Measurements from ENCODE around the gene AMPH.
"Not testable (repeated sequence)": the region's sequence is repeated elsewhere in the genome, so short reads cannot be mapped to it uniquely, and the experiment has no call there.

AMPH gene

DNA sequence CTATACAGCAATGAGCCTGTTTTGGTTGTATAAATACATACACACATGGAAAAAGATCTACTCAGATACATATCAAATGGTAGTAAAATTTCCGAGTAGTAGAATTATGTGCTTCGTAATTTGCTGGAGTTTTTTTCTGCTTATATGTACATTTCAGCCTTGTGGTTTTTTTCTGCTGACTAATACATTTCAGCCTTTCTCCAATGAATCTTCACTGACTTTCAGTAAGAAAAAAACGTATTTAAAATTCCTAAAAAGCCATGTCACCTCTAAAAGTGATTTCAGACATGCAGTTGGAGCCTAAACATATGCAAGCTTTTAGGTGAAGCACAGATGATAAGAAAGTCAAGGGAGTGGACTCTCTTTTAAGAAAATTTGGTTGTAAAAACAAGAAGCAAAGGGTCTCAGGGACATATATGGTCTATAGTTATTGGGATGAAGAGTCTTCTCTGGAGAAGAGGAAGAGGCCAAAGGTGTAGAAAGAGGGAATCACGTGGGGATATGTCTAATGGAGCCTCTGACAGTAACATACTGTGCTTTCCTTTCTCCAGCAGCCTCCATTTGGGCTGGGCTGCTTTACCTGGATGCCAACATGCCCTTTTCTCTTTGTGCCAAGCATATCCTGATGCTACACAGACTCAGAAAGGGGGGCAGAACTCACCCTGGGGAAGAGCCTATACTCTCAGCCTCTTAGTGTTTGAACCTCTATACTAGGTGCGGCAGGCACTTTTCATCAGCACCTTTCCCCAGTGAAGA, 2.4 kb downstream of the AMPH start:
- DNase-seq (ENCODE audit: low read depth in 2 of 2), result peak; percentile 87 to 89

DNA sequence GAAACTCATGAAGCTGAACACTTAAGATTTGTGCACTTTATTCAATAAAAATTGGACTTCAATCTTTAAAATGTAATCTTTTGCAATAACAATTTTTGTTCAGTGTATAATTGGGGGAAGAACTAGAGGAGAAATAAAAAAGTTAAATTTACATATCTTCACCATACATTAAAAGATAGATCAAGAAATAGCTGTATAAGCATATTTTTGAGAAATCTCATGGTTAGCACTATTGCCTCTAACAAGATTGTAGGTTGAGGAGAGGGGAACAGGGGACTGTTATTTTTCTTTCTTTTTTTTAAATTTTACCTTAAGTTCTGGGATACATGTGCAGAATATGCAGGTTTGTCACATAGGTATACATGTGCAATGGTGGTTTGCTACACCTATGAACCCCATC, 5.3 kb downstream of the AMPH start:
- no peak for DNase-seq (ENCODE audit: low read depth in 2 of 2)

GRCh38 chr7:38615665-38616064, 15.5 kb downstream of the AMPH start:
- DNase-seq (ENCODE audit: low read depth in 2 of 2), result no peak

DNA sequence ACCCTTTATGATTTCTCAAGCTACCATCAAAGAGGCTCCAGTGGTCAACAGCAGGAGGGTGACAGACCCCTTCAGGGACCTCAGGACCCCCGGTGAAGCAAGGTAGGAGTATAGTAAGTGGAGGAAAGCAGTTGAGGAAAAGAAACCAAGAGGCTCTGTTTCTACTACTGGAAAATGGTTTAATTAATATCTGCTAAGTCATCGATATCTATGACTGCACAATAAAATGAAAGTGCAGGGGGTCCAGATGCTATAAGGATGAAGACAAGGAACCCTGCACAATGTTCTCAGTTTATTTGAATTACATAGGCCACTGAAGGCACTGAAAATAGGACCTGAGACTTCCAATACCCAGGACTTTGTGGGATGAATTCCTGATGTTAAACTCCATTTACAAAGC, 23.7 kb downstream of the AMPH start:
- DNase-seq (ENCODE audit: low read depth in 2 of 2), result no peak

GRCh38 chr7:38600741-38601140, 30.4 kb downstream of the AMPH start:
- DNase-seq (ENCODE audit: low read depth in 2 of 2), result no peak

DNA sequence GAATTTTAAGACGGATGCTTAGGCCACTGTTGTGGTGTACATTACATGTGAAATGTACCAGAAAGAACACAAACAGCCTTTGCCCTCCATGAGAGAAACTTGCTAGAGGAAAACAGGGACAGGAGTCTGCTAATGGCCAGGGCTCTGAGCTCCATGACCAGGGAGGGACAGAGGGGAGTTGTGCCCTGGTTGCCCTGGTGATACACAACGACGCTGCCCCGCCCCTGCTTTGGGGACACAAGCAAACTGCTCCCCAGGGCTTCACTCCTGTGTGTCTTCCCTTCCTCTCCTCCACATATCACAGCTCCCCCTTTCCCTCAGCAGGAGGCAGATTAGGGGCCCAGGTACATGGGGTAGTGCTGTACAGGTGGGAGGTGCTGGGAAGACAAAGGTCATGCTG, 36.2 kb downstream of the AMPH start:
- no peak for DNase-seq (ENCODE audit: low read depth in 2 of 2)

- no peak for DNase-seq (ENCODE audit: low read depth in 2 of 2)
These were observed 38.4 kb downstream of the AMPH start for GRCh38 chr7:38592737-38593288.

- DNase-seq (ENCODE audit: low read depth in 2 of 2), result no peak
These were observed 45.4 kb downstream of the AMPH start for GRCh38 chr7:38585572-38586354.

DNA sequence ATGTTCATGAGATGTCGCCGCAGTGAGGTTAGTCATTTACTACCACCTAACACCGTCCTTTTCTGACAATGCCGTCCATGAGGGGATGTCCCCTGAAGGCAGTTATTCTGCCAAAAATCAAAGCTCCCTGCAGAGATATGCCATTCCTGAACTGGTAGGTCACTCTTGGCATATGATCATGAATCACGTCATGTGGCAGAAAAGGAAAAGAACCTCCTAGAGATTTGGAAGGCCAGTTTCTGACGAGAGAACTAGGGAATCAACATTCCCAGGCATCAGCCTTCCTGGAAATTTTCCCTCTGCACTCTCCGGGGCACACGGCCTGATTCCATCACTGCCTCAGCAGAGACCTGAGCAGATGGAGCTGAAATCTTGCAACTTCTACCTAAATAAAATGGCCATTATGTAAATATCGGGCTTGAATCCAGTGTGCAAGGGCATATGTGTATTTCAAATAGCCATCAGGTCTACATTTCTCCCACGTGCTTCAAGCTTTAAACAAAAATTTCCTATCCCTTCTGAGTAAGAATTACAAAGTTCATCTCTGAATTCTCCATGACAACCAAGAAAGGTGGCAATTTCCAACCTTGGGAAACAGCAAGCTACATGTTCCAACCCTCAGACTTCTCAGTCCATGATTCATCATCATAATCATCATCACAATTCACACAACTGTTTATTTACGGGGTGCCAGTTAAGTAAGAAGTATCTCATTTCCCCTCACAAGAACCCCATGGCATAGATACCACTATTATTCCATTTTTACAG, 46.5 kb downstream of the AMPH start:
- DNase-seq (ENCODE audit: low read depth in 2 of 2), result peak; percentile 49 to 58

DNA sequence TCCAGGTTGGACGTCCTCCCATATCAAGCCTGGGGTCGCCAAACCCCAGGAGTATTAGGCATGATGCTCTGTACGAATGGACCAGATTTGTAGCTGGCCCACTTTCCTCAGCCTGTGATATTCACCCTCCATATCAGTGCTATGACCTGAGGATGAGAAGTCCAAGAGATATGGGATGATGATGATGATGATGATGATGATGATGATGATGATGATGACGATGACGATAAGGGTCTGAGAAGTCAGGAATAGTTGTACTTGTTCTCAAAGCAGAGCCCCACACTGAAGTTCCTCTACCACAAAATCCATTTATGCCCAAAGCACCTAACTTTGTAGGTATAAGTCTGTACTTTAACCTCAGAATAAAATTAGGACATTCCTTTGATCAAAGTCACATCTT, 50.7 kb downstream of the AMPH start:
- DNase-seq (ENCODE audit: low read depth in 2 of 2), result no peak

- DNase-seq (ENCODE audit: low read depth in 2 of 2), result peak in 1 of 2 experiments; percentile 53
These were observed 57.1 kb downstream of the AMPH start for GRCh38 chr7:38574086-38574485.

DNA sequence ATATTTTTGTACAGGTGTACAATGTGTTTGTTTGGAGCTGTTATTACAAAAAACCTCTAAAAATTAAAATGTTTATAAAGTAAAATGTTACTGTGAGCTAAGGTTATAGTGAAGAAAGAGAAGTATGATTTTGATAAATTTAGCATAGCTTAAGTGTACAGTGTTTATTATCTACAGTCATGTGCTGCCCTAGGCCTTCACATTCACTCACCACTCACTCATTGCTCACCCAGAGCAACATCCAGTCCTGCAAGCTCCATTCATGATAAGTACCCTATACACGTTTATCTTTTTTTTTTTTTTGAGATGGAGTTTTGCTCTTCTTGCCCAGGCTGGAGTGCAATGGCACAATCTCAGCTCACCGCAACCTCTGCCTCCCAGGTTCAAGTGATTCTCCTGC, 59.6 kb downstream of the AMPH start:
- DNase-seq (ENCODE audit: low read depth in 2 of 2), result not testable (repeated sequence)

DNA sequence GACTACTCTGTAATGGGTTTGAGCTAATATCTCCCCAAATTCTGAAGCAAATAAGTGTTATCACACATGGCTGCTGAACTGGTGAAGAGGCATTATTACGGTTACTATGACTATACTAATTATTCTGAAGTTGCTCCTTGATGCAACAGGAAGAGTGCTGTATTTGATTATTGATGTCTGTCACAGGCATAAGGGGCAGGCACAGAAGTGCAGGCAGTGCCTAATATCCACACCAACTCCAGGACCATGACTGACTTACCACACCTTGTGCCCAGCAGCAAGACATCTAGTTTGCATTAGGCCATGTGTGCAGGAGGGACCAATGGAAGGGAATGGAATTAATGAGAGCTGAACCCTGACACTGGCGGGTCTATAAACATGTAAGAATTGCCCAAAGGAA, 62.7 kb downstream of the AMPH start:
- DNase-seq (ENCODE audit: low read depth in 2 of 2), result no peak

GRCh38 chr7:38565289-38565688, 65.9 kb downstream of the AMPH start:
- DNase-seq (ENCODE audit: low read depth in 2 of 2), result no peak

DNA sequence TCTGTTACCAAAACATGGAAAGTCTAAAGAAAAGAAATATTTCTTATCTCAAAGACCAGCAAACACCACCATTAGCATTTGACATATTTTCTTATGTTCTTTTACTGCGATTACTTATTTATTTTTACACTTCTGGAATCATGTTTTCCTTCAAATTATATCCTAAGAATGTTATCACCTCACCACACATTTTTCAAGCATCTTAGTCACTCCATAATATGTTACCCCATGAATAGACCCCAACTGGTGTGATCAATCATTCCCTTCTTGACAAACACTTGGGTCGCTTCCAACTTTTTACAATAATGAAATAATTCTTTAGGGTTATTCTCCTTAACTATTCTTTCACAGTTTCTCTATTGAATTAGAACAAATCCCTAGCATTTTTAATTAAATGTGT, 67.4 kb downstream of the AMPH start:
- no peak for DNase-seq (ENCODE audit: low read depth in 2 of 2)

GRCh38 chr7:38561166-38561565, 70.0 kb downstream of the AMPH start:
- no peak for DNase-seq (ENCODE audit: low read depth in 2 of 2)

DNA sequence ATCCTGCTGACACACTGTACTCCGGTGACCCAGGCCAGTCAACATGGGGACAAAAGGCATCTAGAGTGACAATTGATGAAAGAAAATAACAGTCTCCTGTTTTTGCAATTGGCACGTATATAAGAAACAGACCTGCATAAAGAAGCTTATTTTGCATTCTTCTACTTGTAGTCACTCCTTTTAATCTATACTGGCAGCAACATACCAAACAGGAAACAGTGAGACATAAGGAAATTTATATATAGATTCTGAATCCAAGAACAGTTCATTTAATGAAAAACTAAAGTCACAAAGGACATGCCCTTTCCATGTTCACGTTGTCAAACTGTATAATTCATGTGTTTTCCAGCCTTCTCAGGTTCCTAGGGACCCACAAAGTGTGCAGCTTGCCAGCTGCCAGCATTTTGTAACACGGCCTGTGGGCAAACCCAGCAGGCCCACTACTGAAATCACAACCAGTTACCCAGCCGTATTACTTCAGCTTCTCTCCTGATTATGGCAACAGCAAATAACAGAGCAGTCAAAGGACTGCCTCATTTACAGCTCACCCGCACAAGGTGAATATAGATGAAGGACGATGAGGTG, 72.3 kb downstream of the AMPH start:
- DNase-seq (ENCODE audit: low read depth in 2 of 2), result no peak

- DNase-seq (ENCODE audit: low read depth in 2 of 2), result no peak
These were observed 76.6 kb downstream of the AMPH start for GRCh38 chr7:38554586-38554985.

DNA sequence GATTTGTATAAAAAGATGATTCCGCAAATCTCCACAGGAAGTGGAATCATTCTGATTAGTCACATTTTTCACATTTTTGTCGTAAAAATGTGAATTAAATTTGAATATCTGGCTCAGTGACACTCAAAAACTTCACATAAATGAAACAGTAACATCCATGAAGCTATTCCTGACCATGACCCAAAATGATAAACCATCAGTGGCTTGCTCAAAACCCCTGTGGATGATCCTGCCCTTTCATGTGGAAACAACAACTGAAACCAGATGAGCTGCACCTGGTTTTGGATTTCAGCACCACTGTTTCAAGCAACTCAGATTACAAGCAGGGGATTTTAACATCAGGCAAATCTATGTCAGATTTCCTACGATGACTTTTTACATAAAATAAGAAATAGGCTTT, 80.3 kb downstream of the AMPH start:
- no peak for DNase-seq (ENCODE audit: low read depth in 2 of 2)

DNA sequence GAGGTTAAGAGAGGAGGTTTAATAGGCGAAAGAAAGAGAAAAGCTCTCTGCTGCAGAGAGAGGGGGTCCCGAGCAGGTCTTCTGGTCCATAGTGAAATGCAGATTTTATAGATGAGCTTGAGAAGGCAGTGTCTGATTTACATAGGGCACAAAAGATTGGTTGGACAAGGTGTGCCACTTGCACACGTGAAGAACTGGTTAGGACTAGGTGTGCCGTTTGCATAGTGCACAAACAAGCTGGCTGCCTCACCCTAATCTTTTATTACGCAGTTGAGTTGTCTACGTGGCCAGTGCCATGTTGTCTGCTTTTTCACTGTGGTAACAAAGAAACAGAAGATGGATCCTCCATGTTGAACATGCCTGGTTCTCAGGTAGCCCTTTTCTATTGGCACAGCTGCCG, 82.6 kb downstream of the AMPH start:
- no peak for DNase-seq (ENCODE audit: low read depth in 2 of 2)

DNA sequence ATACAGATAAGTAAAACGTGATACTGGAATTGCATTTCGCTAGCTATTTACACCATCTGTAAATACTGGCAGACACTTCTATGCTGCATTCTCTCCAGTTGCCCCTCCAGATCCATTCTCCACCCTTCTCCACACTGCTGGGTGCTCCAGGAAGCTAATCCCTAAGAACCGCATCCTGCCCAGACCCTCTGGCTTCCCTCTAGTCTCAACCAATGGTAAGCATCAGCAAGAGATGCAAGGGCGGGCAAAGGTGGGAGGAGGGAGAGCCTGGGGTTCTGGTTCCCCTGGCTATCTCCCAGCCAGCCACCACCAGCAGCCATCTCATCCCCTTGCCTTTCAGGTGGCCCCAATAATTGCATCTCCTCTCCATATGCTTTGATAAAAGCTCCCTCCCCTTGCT, 84.4 kb downstream of the AMPH start:
- DNase-seq (ENCODE audit: low read depth in 2 of 2), result no peak

DNA sequence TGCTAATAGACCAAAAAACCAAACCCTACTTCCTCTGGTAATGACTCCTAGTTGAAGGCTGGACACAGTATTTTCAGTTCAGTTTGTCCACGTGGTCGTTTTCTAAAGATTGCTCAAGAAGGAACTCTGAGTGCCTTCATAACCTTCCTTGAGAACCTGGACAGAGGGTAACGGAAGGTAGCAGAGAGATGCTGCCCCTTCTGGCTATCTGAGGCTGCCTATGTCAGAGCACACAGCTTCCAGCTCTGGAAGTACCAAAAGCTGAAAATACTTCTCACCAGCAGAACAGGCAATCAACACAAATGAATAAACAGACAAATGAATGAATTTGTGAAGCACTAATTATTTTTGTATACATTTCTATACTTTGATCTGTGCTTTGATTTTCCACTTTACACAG, 85.2 kb downstream of the AMPH start:
- no peak for DNase-seq (ENCODE audit: low read depth in 2 of 2)
